ENCODE measurements around the gene PHKA2.

GRCh38 chrX:19003756-19004155 is 19.8 kb upstream of the PHKA2 start:
- TF ChIP-seq CTCF (IDR thresholded peaks at IDR 0.05) (no peak), POLR2AphosphoS5 (IDR thresholded peaks at IDR 0.05) (no peak), POLR2A (IDR thresholded peaks at IDR 0.05) (no peak), EP300 (IDR thresholded peaks at IDR 0.05) (no peak)

Measured in suprapubic skin (tissue), 4 donors.